Hepatocyte (in vitro differentiated cells): ENCODE measurements around the gene ZNF664.

ENCODE experiments used
- CTCF ChIP-seq: fragments of 200-600 bp; sonication (generic); IDR thresholded peaks from 2 replicates; pipeline ENCODE4 v1.5.1; 2016; ENCODE audit warnings: antibody characterized with exemption, mild to moderate bottlenecking; ENCODE audit not compliant: poor library complexity
- EZH2 ChIP-seq: fragments of 200-600 bp; sonication (generic); IDR thresholded peaks from 2 replicates; pipeline ENCODE4 v1.6.1; 2016; ENCODE audit warnings: antibody characterized with exemption, mild to moderate bottlenecking, borderline replicate concordance

GRCh38 chr12:123987022-123987421, 14.0 kb downstream of the ZNF664 start:
- TF ChIP-seq CTCF (no peak), EZH2 (no peak)
